GM12878 (cell line): Measurements from ENCODE around the gene UBE3C. TPM values are rescaled to one million over a fixed set of nuclear protein-coding genes. Genes with fewer than 3 reads are reported as not detected.

Experiments
- ATAC-seq: fragments of 200-7000 bp; cut with Tn5 transposase; 3 replicates; pipeline ENCODE4 v1.9.1; 2020; ENCODE audit warnings: mild to moderate bottlenecking, moderate library complexity
- BruUV-seq: library from RNA; stranded (reverse); fragments of 400-500 nt; replicated peaks from 2 replicates; lab custom pipeline; 2021; lab: Mats Ljungman, UMichigan
- CTCF ChIA-PET: fragments of 300-600 bp; sonication (Branson Sonifier 250); formaldehyde crosslinking; extraction: SDS; loops from one replicate; lab custom pipeline; 2021; ENCODE audit warnings: inconsistent platforms; lab: Yijun Ruan, JAX
- POLR2A ChIA-PET: fragments of 350-600 bp; formaldehyde crosslinking; extraction: SDS; loops from one replicate; lab custom pipeline; 2021; ENCODE audit warnings: inconsistent platforms; lab: Charles Lee
- RAD21 ChIA-PET: fragments of 300-600 bp; sonication (Branson Sonifier 250); formaldehyde crosslinking; loops from one replicate; lab custom pipeline; 2023; ENCODE audit warnings: antibody characterized with exemption; ENCODE audit not compliant: unreplicated experiment; lab: Charles Lee
- SMC1A ChIA-PET: fragments of 300-600 bp; sonication (Branson Sonifier 250); formaldehyde crosslinking; loops from one replicate; lab custom pipeline; 2023; ENCODE audit not compliant: unreplicated experiment, uncharacterized antibody; lab: Charles Lee
- DNase-seq: peaks from one replicate; pipeline ENCODE4 v3.0.0-alpha.2; 2011; ENCODE audit warnings: low read depth, low spot score
- FAIRE-seq: peaks from 3 replicates; lab custom pipeline; 2011; peaks lifted over from hg19 to GRCh38; lab: Jason Lieb, UNC
- H2AFZ ChIP-seq: 2 replicates; pipeline ENCODE4 v1.6.0; 2011; ENCODE audit warnings: low read depth, low read length, control low read depth; ENCODE audit not compliant: control insufficient read depth
- H3K27ac ChIP-seq: 2 replicates; pipeline ENCODE4 v1.5.1; 2011; ENCODE audit warnings: control low read depth; ENCODE audit not compliant: control insufficient read depth, insufficient read depth
- H3K27me3 ChIP-seq, 2 experiments: replicated peaks in 1 of 2; 2 replicates each; pipeline versions ENCODE4 v1.6.0 to v1.6.1; 2011; ENCODE audit warnings: low read length in 1 of 2; ENCODE audit not compliant: control insufficient read depth in 2 of 2, insufficient read depth in 2 of 2
- H3K36me3 ChIP-seq, 2 experiments: 2 replicates each; pipeline ENCODE4 v1.5.1; 2011; ENCODE audit warnings: low read length in 1 of 2; ENCODE audit not compliant: control insufficient read depth in 2 of 2, insufficient read depth in 2 of 2
- H3K4me1 ChIP-seq: 2 replicates; pipeline ENCODE4 v1.6.1; 2011; ENCODE audit warnings: mild to moderate bottlenecking, low read length, moderate library complexity, mixed read lengths; ENCODE audit not compliant: control insufficient read depth, insufficient read depth
- H3K4me2 ChIP-seq: 2 replicates; pipeline ENCODE4 v1.6.0; 2011; ENCODE audit warnings: control low read depth; ENCODE audit not compliant: control insufficient read depth, insufficient read depth
- H3K4me3 ChIP-seq: fragments of 200-600 bp; sonication (generic); 2 replicates; pipeline ENCODE4 v1.5.1; 2016
- H3K79me2 ChIP-seq: 2 replicates; pipeline ENCODE4 v1.6.0; 2011; ENCODE audit warnings: low read length; ENCODE audit not compliant: control insufficient read depth, insufficient read depth
- H3K9ac ChIP-seq: 2 replicates; pipeline ENCODE4 v1.8.0; 2011; ENCODE audit warnings: low read length, control low read depth, mixed read lengths; ENCODE audit not compliant: control insufficient read depth, insufficient read depth
- H3K9me3 ChIP-seq: replicated peaks from 3 replicates; pipeline ENCODE4 v1.5.1; 2011; ENCODE audit warnings: mild to moderate bottlenecking, low read length; ENCODE audit not compliant: control insufficient read depth, insufficient read depth
- H4K20me1 ChIP-seq: 2 replicates; pipeline ENCODE4 v1.6.0; 2011; ENCODE audit not compliant: control insufficient read depth, insufficient read depth
- ATF7 ChIP-seq: fragments of 450-650 bp; IDR thresholded peaks from 2 replicates; pipeline ENCODE4 v1.6.1; 2016; ENCODE audit warnings: low read depth, mild to moderate bottlenecking
- BCL11A ChIP-seq: IDR thresholded peaks from 2 replicates; pipeline ENCODE4 v1.6.1; 2011; ENCODE audit warnings: low read depth, low read length
- FOXM1 ChIP-seq: IDR thresholded peaks from 2 replicates; pipeline ENCODE4 v1.6.1; 2012; ENCODE audit warnings: low read depth, mild to moderate bottlenecking, inconsistent platforms, low read length, moderate library complexity
- HDGF ChIP-seq: fragments of 450-650 bp; IDR thresholded peaks from 2 replicates; pipeline ENCODE4 v1.6.1; 2016; ENCODE audit warnings: antibody characterized with exemption
- IKZF1 ChIP-seq: fragments of 450-650 bp; conservative IDR thresholded peaks from 2 replicates; pipeline ENCODE4 v1.6.1; 2017; ENCODE audit warnings: antibody characterized with exemption, mild to moderate bottlenecking
- JUNB ChIP-seq: IDR thresholded peaks from 2 replicates; pipeline ENCODE4 v1.6.1; 2016; ENCODE audit warnings: antibody characterized with exemption, mild to moderate bottlenecking
- LARP7 ChIP-seq: fragments of 450-650 bp; IDR thresholded peaks from 2 replicates; pipeline ENCODE4 v1.6.1; 2017; ENCODE audit warnings: mild to moderate bottlenecking
- MEF2A ChIP-seq: IDR thresholded peaks from 2 replicates; pipeline ENCODE4 v1.6.1; 2011; ENCODE audit warnings: low read depth, mild to moderate bottlenecking, low read length, moderate library complexity; ENCODE audit not compliant: insufficient read depth
- NR2C1 ChIP-seq: fragments of 450-650 bp; IDR thresholded peaks from 2 replicates; pipeline ENCODE4 v1.6.1; 2017; ENCODE audit warnings: antibody characterized with exemption, mild to moderate bottlenecking, moderate library complexity
- RFX5 ChIP-seq: IDR thresholded peaks from 2 replicates; pipeline ENCODE4 v1.6.1; 2011; ENCODE audit warnings: low read depth, low read length, improper control_type of control experiment
- SMARCA5 ChIP-seq: fragments of 450-650 bp; IDR thresholded peaks from 2 replicates; pipeline ENCODE4 v1.6.1; 2017; ENCODE audit warnings: mild to moderate bottlenecking
- SRF ChIP-seq, 2 experiments: IDR thresholded peaks; 2 replicates each; pipeline ENCODE4 v1.6.1; 2011; ENCODE audit warnings: low read depth in 2 of 2, low read length in 2 of 2, mild to moderate bottlenecking in 1 of 2, moderate library complexity in 1 of 2
- TAF1 ChIP-seq: IDR thresholded peaks from 2 replicates; pipeline ENCODE4 v1.6.1; 2011; ENCODE audit warnings: mild to moderate bottlenecking, low read depth, low read length, borderline replicate concordance
- ZBTB4 ChIP-seq: fragments of 450-650 bp; formaldehyde crosslinking; IDR thresholded peaks from 2 replicates; pipeline ENCODE4 v1.4.0; 2022; ENCODE audit warnings: mild to moderate bottlenecking, moderate library complexity
- ZNF24 ChIP-seq: fragments of 450-650 bp; IDR thresholded peaks from 2 replicates; pipeline ENCODE4 v1.6.1; 2017; ENCODE audit warnings: antibody characterized with exemption, mild to moderate bottlenecking
- WGBS: methylation state at CpG from one replicate; pipeline ENCODE4 v1.1.6; 2016; ENCODE audit warnings: low lambda C conversion rate; ENCODE audit not compliant: insufficient replicate concordance, insufficient coverage; ENCODE audit errors: missing lambda C conversion rate; 5-methylcytosine and 5-hydroxymethylcytosine counted together
- in situ Hi-C: fragments of 300-500 bp; cut with MboI; formaldehyde crosslinking; loops from 9 replicates; pipeline ENCODE4 v1.14.3; 2018; ENCODE audit warnings: mixed read lengths
- intact Hi-C: fragments of 100-400 bp; cut with micrococcal nuclease; formaldehyde crosslinking; loops from one replicate; pipeline ENCODE4 v1.14.2; 2022; ENCODE audit not compliant: unreplicated experiment
- polyA plus RNA-seq, 11 experiments: library from polyadenylated mRNA; depleted of rRNA in 4 of 11; unstranded in 6 of 11; stranded (reverse) in 5 of 11; fragments of >200 nt; fragmentation: Nextera tagmentation in 4 of 11; fragmentation: Illumina TruSeq in 1 of 11; extraction: Ambion mirVana in 4 of 11; extraction: Trizol in 1 of 11; gene quantifications; 1 replicate in 1 of 11; 2 replicates in 10 of 11; pipeline versions ENCODE4 v1.2.1 to v1.2.3, GENCODE V29; 2011 to 2016; ENCODE audit warnings: inconsistent platforms in 2 of 11, missing spikeins in 2 of 11, low read depth in 1 of 11
- total RNA-seq, 4 experiments: library from RNA; depleted of rRNA in 3 of 4; stranded (reverse); fragments of >200 nt in 3 of 4; fragmentation: Illumina TruSeq in 1 of 4; extraction: Trizol in 1 of 4; gene quantifications; 2 replicates each; pipeline versions ENCODE4 v1.2.1 to v1.2.3, GENCODE V29; 2013 to 2021

UBE3C gene
- total and polyA plus RNA-seq, 10 of the 15 experiments (the other 5 are each of a cell fraction or from before 2014, with no cell fraction given), result 7.9 to 65.9 (median 45.2) TPM

DNA sequence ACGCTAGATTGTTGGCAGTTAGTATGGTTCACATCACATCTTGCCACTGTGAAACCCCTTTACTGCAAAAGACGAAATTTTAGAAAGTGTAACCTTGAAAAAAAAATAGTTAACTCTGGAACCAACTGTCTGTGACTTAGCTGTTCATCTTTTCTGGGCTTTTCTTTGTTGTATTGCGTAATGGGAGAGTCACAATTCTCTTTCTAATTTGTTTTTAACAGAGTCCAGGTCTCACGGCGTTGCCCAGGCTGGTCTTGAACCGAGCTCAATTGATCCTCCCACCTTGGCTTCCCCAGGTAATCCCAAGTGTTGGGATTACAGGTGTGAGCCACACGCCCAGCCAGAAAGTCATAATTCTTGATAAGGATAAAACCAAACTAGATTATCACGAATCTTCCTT is 14.5 kb downstream of the UBE3C start:
- H3K9ac ChIP-seq, result no peak overlapping the region
- no peak overlapping the region for H3K4me2 ChIP-seq
- ChIA-PET SMC1A (interaction anchor here (1.6 kb wide), 1 partner anchor 39 kb away, joined by 3 read pairs; no protein-coding TSS in a partner anchor), RAD21 (no interaction called here), CTCF (no interaction called here), POLR2A (interaction anchor here (1.2 kb wide), 1 partner anchor 13 kb away, joined by 3 read pairs; no protein-coding TSS in a partner anchor)
- no peaks in the 10 kb centered on the region; the same call in 2 of the 3 replicates for H3K9me3 ChIP-seq
- H2AFZ ChIP-seq, result no peak overlapping the region
- DNase-seq (no peak), FAIRE-seq (no peak), ATAC-seq (no peak)
- peaks cover 86% of the 10 kb centered on the region for H3K79me2 ChIP-seq
- H3K4me3 ChIP-seq, result no peak overlapping the region
- H4K20me1 ChIP-seq, result peaks cover 7% of the 10 kb centered on the region; the same call in 1 of the 2 replicates
- BruUV-seq, result no TSS peak
- peaks cover 0 to 8% of the 10 kb centered on the region in 2 experiments; a peak in 1 of 4 replicates for H3K36me3 ChIP-seq
- H3K27me3 ChIP-seq, result no peaks in the 10 kb centered on the region
- TF ChIP-seq SRF (IDR thresholded peaks at IDR 0.05; ENCODE audit: low read depth in 2 of 2, low read length in 2 of 2) (no peak), ATF7 (no peak), IKZF1 (no peak), TAF1 (no peak), JUNB (no peak), RFX5 (no peak), ZBTB4 (CRISPR knock-in tag) (no peak), ZNF24 (no peak), BCL11A (no peak), FOXM1 (no peak), HDGF (no peak), SMARCA5 (no peak), LARP7 (no peak), NR2C1 (no peak), MEF2A (no peak)
- intact Hi-C loops (no loop called here), in situ Hi-C loops (no loop called here)
- WGBS, result 86% methylated on average over 8 of the region's 8 CpGs
- H3K27ac ChIP-seq, result no peak overlapping the region
- H3K4me1 ChIP-seq, result peaks cover 3% of the 10 kb centered on the region; the same call in 1 of the 2 replicates
